CD4-positive, alpha-beta memory T cell (primary cell): ENCODE measurements around the gene CPAMD8. TPM values are rescaled to one million over a fixed set of nuclear protein-coding genes. Genes with fewer than 3 reads are reported as not detected.
"Not testable (repeated sequence)": the region's sequence is repeated elsewhere in the genome, so short reads cannot be mapped to it uniquely, and the experiment has no call there.

Experiments used
- CTCF ChIA-PET: fragments of 350-600 bp; sonication (Branson Sonifier 250); formaldehyde crosslinking; loops from one replicate; lab custom pipeline; 2021; ENCODE audit warnings: inconsistent platforms; ENCODE audit not compliant: partially characterized antibody; lab: Charles Lee
- POLR2A ChIA-PET: fragments of 350-600 bp; sonication (Branson Sonifier 250); formaldehyde crosslinking; loops from one replicate; lab custom pipeline; 2021; ENCODE audit not compliant: partially characterized antibody; lab: Charles Lee
- DNase-seq, 5 donors: peaks; one replicate each; pipeline versions ENCODE4 v3.0.0 to v3.0.0-alpha.2; 2020 to 2022; ENCODE audit warnings: mixed read lengths in 1 of 5
- H3K27ac ChIP-seq: one replicate; pipeline ENCODE4 v1.7.0; 2013; ENCODE audit warnings: low read depth, low read length
- H3K27me3 ChIP-seq: 2 replicates; pipeline ENCODE4 v1.7.0; 2013; ENCODE audit warnings: mild to moderate bottlenecking, low read length, moderate library complexity; ENCODE audit not compliant: insufficient read depth
- H3K36me3 ChIP-seq: 2 replicates; pipeline ENCODE4 v1.7.0; 2013; ENCODE audit warnings: mild to moderate bottlenecking, low read length, moderate library complexity; ENCODE audit not compliant: insufficient read depth
- H3K4me1 ChIP-seq: 2 replicates; pipeline ENCODE4 v1.7.0; 2013; ENCODE audit warnings: mild to moderate bottlenecking, low read length, moderate library complexity; ENCODE audit not compliant: insufficient read depth
- H3K4me3 ChIP-seq, 2 donors: one replicate each; pipeline ENCODE4 v1.7.0; 2013; ENCODE audit warnings: low read length in 2 of 2, mild to moderate bottlenecking in 1 of 2
- H3K9me3 ChIP-seq, 2 donors: one replicate each; pipeline ENCODE4 v1.7.0; 2013; ENCODE audit warnings: low read length in 2 of 2, control low read depth in 1 of 2; ENCODE audit not compliant: control insufficient read depth in 1 of 2
- H3K27ac Mint-ChIP-seq, 7 donors: one replicate each; pipeline ENCODE4 v1.8.0; 2020 to 2021; ENCODE audit warnings: mixed read lengths in 7 of 7, mild to moderate bottlenecking in 6 of 7, inconsistent platforms in 3 of 7, moderate library complexity in 3 of 7
- H3K27me3 Mint-ChIP-seq, 2 donors: one replicate each; pipeline ENCODE4 v1.8.0; 2020 to 2021; ENCODE audit warnings: mixed read lengths in 2 of 2
- H3K36me3 Mint-ChIP-seq, 2 donors: one replicate each; pipeline ENCODE4 v1.8.0; 2020 to 2021; ENCODE audit warnings: mixed read lengths in 2 of 2, inconsistent platforms in 1 of 2, mild to moderate bottlenecking in 1 of 2
- H3K4me1 Mint-ChIP-seq, 4 donors: one replicate each; pipeline ENCODE4 v1.8.0; 2020 to 2021; ENCODE audit warnings: mixed read lengths in 4 of 4, mild to moderate bottlenecking in 1 of 4
- H3K4me3 Mint-ChIP-seq, 8 donors: one replicate each; pipeline ENCODE4 v1.8.0; 2020 to 2021; ENCODE audit warnings: mixed read lengths in 8 of 8, mild to moderate bottlenecking in 7 of 8, moderate library complexity in 6 of 8, inconsistent platforms in 3 of 8
- H3K9me3 Mint-ChIP-seq, 8 donors: one replicate each; pipeline ENCODE4 v1.8.0; 2020 to 2021; ENCODE audit warnings: mixed read lengths in 8 of 8, mild to moderate bottlenecking in 5 of 8, inconsistent platforms in 3 of 8, moderate library complexity in 1 of 8
- intact Hi-C: fragments of 100-400 bp; cut with micrococcal nuclease; formaldehyde crosslinking; loops from one replicate; pipeline ENCODE4 v1.15.1; 2023
- polyA plus RNA-seq, 2 donors: library from polyadenylated mRNA; unstranded; fragments of 300-500 nt; fragmentation: Illumina TruSeq; gene quantifications; one replicate each; pipeline ENCODE4 v1.2.3, GENCODE V29; 2021
- total RNA-seq, 2 experiments: library from RNA; stranded (reverse); gene quantifications; one replicate each; pipeline ENCODE4 v1.2.3, GENCODE V29; 2021

The CPAMD8 gene
- total and polyA plus RNA-seq, 4 experiments from 2014 or later, result 0.88 to 3.0 (median 1.5) TPM

GRCh38 chr19:16943090-16943489 lies 83.5 kb downstream of the CPAMD8 start:
- H3K27ac Mint-ChIP-seq, H3K27me3 Mint-ChIP-seq, H3K4me3 ChIP-seq, H3K4me3 Mint-ChIP-seq, H3K36me3 Mint-ChIP-seq, H3K9me3 ChIP-seq, H3K4me1 ChIP-seq, H3K4me1 Mint-ChIP-seq, H3K27ac ChIP-seq, CTCF ChIA-PET, H3K9me3 Mint-ChIP-seq, H3K36me3 ChIP-seq, POLR2A ChIA-PET, intact Hi-C loops, H3K27me3 ChIP-seq, DNase-seq: not testable (repeated sequence)

DNA sequence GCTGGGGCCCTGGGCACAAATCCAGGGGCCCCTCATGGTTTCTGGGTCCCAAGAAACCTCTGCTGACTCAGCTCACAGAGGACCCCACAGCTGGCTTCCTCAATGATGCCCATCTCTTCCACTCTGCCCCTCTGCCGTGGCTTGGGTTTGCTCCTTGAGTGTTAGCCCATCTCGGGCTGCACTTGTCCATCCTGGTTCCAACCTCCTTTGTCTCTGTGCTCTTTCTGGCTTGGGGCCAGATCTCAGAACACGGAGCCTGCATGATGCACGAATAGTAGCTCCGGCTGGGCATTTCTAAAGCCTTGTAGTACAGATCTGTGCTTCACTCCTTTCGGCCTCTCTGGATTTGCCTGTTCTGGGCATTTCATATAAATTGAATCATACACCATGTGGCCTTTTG lies 84.0 kb downstream of the CPAMD8 start:
- H3K27ac Mint-ChIP-seq, result no peak overlapping the region
- Histone ChIP-seq H3K36me3 (no peaks in the 10 kb centered on the region), H3K27ac (no peak overlapping the region), H3K4me1 (no peaks in the 10 kb centered on the region), H3K4me3 (no peak overlapping the region), H3K27me3 (no peaks in the 10 kb centered on the region), H3K9me3 (no peaks in the 10 kb centered on the region)
- DNase-seq, result no peak
- H3K4me1 Mint-ChIP-seq, result no peaks in the 10 kb centered on the region
- ChIA-PET POLR2A (no interaction called here), CTCF (no interaction called here)
- H3K27me3 Mint-ChIP-seq, result peaks cover 0 to 2% of the 10 kb centered on the region in 2 donors
- intact Hi-C loops, result no loop called here
- H3K36me3 Mint-ChIP-seq, result no peaks in the 10 kb centered on the region
- peaks cover 0 to 3% (median 0%) of the 10 kb centered on the region in 8 donors for H3K9me3 Mint-ChIP-seq
- no peak overlapping the region for H3K4me3 Mint-ChIP-seq

GRCh38 chr19:16940626-16941025 lies 86.0 kb downstream of the CPAMD8 start:
- peaks cover 0 to 15% (median 5%) of the 10 kb centered on the region in 8 donors for H3K9me3 Mint-ChIP-seq
- H3K27me3 Mint-ChIP-seq, result peaks cover 0 to 2% of the 10 kb centered on the region in 2 donors
- POLR2A ChIA-PET, result no interaction called here
- H3K4me3 Mint-ChIP-seq, result no peak overlapping the region
- no peaks in the 10 kb centered on the region for H3K36me3 Mint-ChIP-seq
- intact Hi-C loops, result no loop called here
- Histone ChIP-seq H3K36me3 (no peaks in the 10 kb centered on the region), H3K27me3 (no peaks in the 10 kb centered on the region), H3K4me1 (no peaks in the 10 kb centered on the region), H3K9me3 (no peaks in the 10 kb centered on the region), H3K4me3 (no peak overlapping the region), H3K27ac (no peak overlapping the region)
- CTCF ChIA-PET, result no interaction called here
- DNase-seq, result no peak
- H3K27ac Mint-ChIP-seq, result no peak overlapping the region
- H3K4me1 Mint-ChIP-seq, result no peaks in the 10 kb centered on the region

DNA sequence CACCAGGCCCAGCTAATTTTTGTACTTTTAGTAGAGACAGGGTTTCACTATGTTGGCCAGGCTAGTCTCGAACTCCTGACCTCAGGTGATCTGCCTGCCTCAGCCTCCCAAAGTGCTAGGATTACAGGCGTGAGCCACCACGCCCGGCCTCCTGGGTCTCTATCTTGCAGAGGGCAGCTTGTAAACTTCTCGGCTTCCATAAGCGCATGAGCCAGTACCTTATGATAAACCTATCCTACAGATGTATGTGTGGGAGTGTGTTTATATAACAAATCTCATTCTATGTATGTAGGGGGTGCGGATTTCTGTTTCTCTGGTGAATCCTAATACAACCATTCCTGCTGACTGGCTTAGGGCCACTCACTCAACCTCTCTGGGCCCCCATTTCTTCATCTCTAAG lies 86.5 kb downstream of the CPAMD8 start:
- H3K4me3 Mint-ChIP-seq, CTCF ChIA-PET, H3K36me3 ChIP-seq, H3K4me1 Mint-ChIP-seq, H3K9me3 ChIP-seq, DNase-seq, H3K27me3 Mint-ChIP-seq, intact Hi-C loops, H3K27ac ChIP-seq, POLR2A ChIA-PET, H3K27me3 ChIP-seq, H3K4me3 ChIP-seq, H3K4me1 ChIP-seq, H3K36me3 Mint-ChIP-seq, H3K27ac Mint-ChIP-seq: not testable (repeated sequence)
- peaks cover 1 to 21% (median 10%) of the 10 kb centered on the region in 8 donors for H3K9me3 Mint-ChIP-seq

- peaks cover 0 to 9% of the 10 kb centered on the region in 2 donors for H3K9me3 ChIP-seq
- no peak for DNase-seq
- H3K27me3 ChIP-seq, result no peaks in the 10 kb centered on the region
- peaks cover 1 to 2% of the 10 kb centered on the region in 2 donors for H3K27me3 Mint-ChIP-seq
- H3K36me3 Mint-ChIP-seq, result peaks cover 0 to 9% of the 10 kb centered on the region in 2 donors
- no peaks in the 10 kb centered on the region for H3K4me1 Mint-ChIP-seq
- H3K9me3 Mint-ChIP-seq, result peaks cover 12 to 37% (median 24%) of the 10 kb centered on the region in 8 donors
- H3K4me3 Mint-ChIP-seq, result no peak overlapping the region
- H3K4me1 ChIP-seq, result no peaks in the 10 kb centered on the region
- intact Hi-C loops, result no loop called here
- peak overlapping the region in 1 of 7 donors; percentile 23 for H3K27ac Mint-ChIP-seq
- H3K4me3 ChIP-seq, result no peak overlapping the region
- CTCF ChIA-PET, result no interaction called here
- H3K36me3 ChIP-seq, result no peaks in the 10 kb centered on the region
- no peak overlapping the region for H3K27ac ChIP-seq
- POLR2A ChIA-PET, result no interaction called here
These were observed 88.4 kb downstream of the CPAMD8 start for GRCh38 chr19:16938211-16938610.

DNA sequence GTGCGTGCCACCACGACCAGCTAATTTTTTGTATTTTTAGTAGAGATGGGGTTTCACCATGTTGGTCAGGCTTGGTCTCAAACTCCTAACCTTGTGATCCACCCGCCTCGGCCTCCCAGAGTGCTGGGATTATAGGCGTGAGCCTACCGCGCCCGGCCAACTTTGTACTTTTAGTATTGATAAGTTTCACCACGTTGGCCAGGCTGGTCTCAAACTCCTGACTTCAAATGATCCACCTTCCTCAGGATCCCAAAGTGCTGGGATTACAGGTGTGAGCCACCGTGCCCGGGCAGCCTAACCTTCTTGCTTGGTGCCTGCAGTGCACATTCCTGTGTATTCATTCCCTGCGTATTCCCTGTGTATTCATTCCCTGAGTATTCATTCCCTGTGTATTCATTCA lies 88.8 kb downstream of the CPAMD8 start:
- H3K27me3 ChIP-seq, CTCF ChIA-PET, POLR2A ChIA-PET, H3K27ac ChIP-seq, DNase-seq, H3K4me1 Mint-ChIP-seq, H3K36me3 Mint-ChIP-seq, H3K27me3 Mint-ChIP-seq, intact Hi-C loops, H3K4me1 ChIP-seq, H3K36me3 ChIP-seq, H3K9me3 ChIP-seq, H3K4me3 ChIP-seq, H3K4me3 Mint-ChIP-seq: not testable (repeated sequence)
- Mint-ChIP-seq H3K9me3 (peaks cover 13 to 41% (median 24%) of the 10 kb centered on the region in 8 donors), H3K27ac (peak overlapping the region in 1 of 7 donors; percentile 23)

DNA sequence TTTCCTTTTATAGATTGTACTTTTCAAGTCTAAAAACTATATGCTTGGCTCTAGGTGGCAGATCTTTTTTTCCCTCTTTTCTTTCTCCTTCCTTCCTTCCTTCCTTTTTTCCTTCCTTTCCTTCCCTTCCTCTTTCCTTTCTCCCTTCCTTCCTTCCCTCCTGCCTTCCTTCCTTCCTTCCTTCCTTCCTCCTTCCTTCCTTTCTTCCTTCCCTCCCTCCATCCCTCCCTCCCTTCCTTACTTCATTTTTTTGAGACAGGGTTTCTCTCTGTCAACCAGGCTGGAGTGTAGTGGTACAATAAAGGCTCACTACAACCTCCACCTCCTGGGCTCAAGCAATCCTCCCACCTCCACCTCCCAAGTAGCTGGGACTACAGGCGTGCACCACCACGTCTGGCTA lies 89.7 kb downstream of the CPAMD8 start:
- intact Hi-C loops, result no loop called here
- no peak overlapping the region for H3K27ac Mint-ChIP-seq
- POLR2A ChIA-PET, result no interaction called here
- no peaks in the 10 kb centered on the region for H3K4me1 Mint-ChIP-seq
- H3K27ac ChIP-seq, result no peak overlapping the region
- DNase-seq, result no peak
- H3K4me1 ChIP-seq, result no peaks in the 10 kb centered on the region
- H3K4me3 Mint-ChIP-seq, result no peak overlapping the region
- no peaks in the 10 kb centered on the region for H3K27me3 ChIP-seq
- CTCF ChIA-PET, result no interaction called here
- H3K4me3 ChIP-seq, result no peak overlapping the region
- peaks cover 1 to 2% of the 10 kb centered on the region in 2 donors for H3K27me3 Mint-ChIP-seq
- no peaks in the 10 kb centered on the region for H3K36me3 ChIP-seq
- H3K9me3 Mint-ChIP-seq, result peaks cover 13 to 47% (median 24%) of the 10 kb centered on the region in 8 donors
- peaks cover 0 to 9% of the 10 kb centered on the region in 2 donors for H3K9me3 ChIP-seq
- peaks cover 0 to 9% of the 10 kb centered on the region in 2 donors for H3K36me3 Mint-ChIP-seq

DNA sequence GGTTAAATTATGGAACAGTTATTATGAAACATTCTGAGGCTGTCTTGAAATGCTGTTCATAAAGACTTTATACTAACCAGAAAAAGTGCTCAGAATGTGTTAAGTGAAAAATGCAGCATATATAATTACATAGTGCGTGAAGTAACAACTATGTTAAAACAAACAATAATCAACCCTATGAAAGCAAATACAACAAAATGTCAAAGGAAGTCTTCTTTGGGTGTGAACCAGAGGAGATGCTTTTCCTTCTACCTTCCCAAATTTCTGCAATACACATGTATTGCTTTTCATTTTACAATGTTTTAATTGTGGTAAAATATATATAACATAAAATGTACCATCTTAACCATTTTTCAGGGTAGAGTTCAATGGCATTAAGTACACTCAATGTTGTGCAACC lies 92.1 kb downstream of the CPAMD8 start:
- Mint-ChIP-seq H3K27me3 (peaks cover 3 to 4% of the 10 kb centered on the region in 2 donors), H3K4me3 (no peak overlapping the region), H3K27ac (no peak overlapping the region), H3K9me3 (peaks cover 13 to 47% (median 25%) of the 10 kb centered on the region in 8 donors), H3K36me3 (peaks cover 0 to 9% of the 10 kb centered on the region in 2 donors), H3K4me1 (no peaks in the 10 kb centered on the region)
- no peak for DNase-seq
- intact Hi-C loops, result no loop called here
- CTCF ChIA-PET, result no interaction called here
- no peaks in the 10 kb centered on the region for H3K27me3 ChIP-seq
- no peak overlapping the region for H3K4me3 ChIP-seq
- POLR2A ChIA-PET, result no interaction called here
- H3K27ac ChIP-seq, result no peak overlapping the region
- no peaks in the 10 kb centered on the region for H3K36me3 ChIP-seq
- H3K4me1 ChIP-seq, result no peaks in the 10 kb centered on the region
- peaks cover 0 to 9% of the 10 kb centered on the region in 2 donors for H3K9me3 ChIP-seq
